Parathyroid adenoma (tissue), 2 donors: Measurements from ENCODE around the gene CFAP161.

Source experiments
- H2AFZ ChIP-seq: fragments of 300-600 bp; sonication (generic); one replicate; pipeline ENCODE4 v1.7.0; 2017; ENCODE audit warnings: antibody characterized with exemption, mild to moderate bottlenecking
- H3K27ac ChIP-seq: fragments of 300-600 bp; sonication (generic); one replicate; pipeline ENCODE4 v1.7.0; 2017
- H3K27me3 ChIP-seq: fragments of 300-600 bp; sonication (generic); one replicate; pipeline ENCODE4 v1.7.0; 2017; ENCODE audit warnings: low read length; ENCODE audit not compliant: control insufficient read depth, insufficient read depth
- H3K36me3 ChIP-seq: fragments of 300-600 bp; sonication (generic); one replicate; pipeline ENCODE4 v1.7.0; 2017; ENCODE audit warnings: low read length; ENCODE audit not compliant: control insufficient read depth, insufficient read depth
- H3K4me1 ChIP-seq: fragments of 300-600 bp; sonication (generic); one replicate; pipeline ENCODE4 v1.7.0; 2017; ENCODE audit warnings: control low read depth
- H3K4me2 ChIP-seq: fragments of 300-600 bp; sonication (generic); one replicate; pipeline ENCODE4 v1.7.0; 2017; ENCODE audit warnings: low read length
- H3K4me3 ChIP-seq: fragments of 300-600 bp; sonication (generic); one replicate; pipeline ENCODE4 v1.7.0; 2017; ENCODE audit warnings: low read depth, low read length
- H3K79me2 ChIP-seq: fragments of 300-600 bp; sonication (generic); one replicate; pipeline ENCODE4 v1.7.0; 2017; ENCODE audit warnings: control low read depth
- H3K9ac ChIP-seq: fragments of 300-600 bp; sonication (generic); one replicate; pipeline ENCODE4 v1.7.0; 2017; ENCODE audit warnings: mild to moderate bottlenecking
- H3K9me3 ChIP-seq: fragments of 300-600 bp; sonication (generic); one replicate; pipeline ENCODE4 v1.7.0; 2017; ENCODE audit warnings: low read length; ENCODE audit not compliant: control insufficient read depth
- TF ChIP-seq, protein P1 (sequence below): fragments of 300-600 bp; sonication (generic); IDR thresholded peaks from one replicate; pipeline ENCODE4 v1.7.0; 2017; ENCODE audit warnings: antibody characterized with exemption, mild to moderate bottlenecking
- donor health status: primary hyperparathyroidism.

CFAP161 gene

GRCh38 chr15:81087066-81087465 is 47.0 kb upstream of the CFAP161 start:
- H3K9me3 ChIP-seq, result no peaks in the 10 kb centered on the region
- no peaks in the 10 kb centered on the region for H3K36me3 ChIP-seq
- H3K27ac ChIP-seq, result no peak overlapping the region
- no peaks in the 10 kb centered on the region for H3K27me3 ChIP-seq
- TF ChIP-seq, protein P1, sequence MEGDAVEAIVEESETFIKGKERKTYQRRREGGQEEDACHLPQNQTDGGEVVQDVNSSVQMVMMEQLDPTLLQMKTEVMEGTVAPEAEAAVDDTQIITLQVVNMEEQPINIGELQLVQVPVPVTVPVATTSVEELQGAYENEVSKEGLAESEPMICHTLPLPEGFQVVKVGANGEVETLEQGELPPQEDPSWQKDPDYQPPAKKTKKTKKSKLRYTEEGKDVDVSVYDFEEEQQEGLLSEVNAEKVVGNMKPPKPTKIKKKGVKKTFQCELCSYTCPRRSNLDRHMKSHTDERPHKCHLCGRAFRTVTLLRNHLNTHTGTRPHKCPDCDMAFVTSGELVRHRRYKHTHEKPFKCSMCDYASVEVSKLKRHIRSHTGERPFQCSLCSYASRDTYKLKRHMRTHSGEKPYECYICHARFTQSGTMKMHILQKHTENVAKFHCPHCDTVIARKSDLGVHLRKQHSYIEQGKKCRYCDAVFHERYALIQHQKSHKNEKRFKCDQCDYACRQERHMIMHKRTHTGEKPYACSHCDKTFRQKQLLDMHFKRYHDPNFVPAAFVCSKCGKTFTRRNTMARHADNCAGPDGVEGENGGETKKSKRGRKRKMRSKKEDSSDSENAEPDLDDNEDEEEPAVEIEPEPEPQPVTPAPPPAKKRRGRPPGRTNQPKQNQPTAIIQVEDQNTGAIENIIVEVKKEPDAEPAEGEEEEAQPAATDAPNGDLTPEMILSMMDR, result no peak
- H3K4me1 ChIP-seq, result no peaks in the 10 kb centered on the region
- H3K9ac ChIP-seq, result no peak overlapping the region
- H2AFZ ChIP-seq, result no peak overlapping the region
- no peak overlapping the region for H3K4me2 ChIP-seq
- H3K4me3 ChIP-seq, result no peak overlapping the region
- H3K79me2 ChIP-seq, result no peaks in the 10 kb centered on the region

- Histone ChIP-seq H3K4me1 (peaks cover 3% of the 10 kb centered on the region), H3K9ac (no peak overlapping the region), H3K27ac (no peak overlapping the region)
These were observed 46.4 kb upstream of the CFAP161 start for GRCh38 chr15:81087694-81088093.

DNA sequence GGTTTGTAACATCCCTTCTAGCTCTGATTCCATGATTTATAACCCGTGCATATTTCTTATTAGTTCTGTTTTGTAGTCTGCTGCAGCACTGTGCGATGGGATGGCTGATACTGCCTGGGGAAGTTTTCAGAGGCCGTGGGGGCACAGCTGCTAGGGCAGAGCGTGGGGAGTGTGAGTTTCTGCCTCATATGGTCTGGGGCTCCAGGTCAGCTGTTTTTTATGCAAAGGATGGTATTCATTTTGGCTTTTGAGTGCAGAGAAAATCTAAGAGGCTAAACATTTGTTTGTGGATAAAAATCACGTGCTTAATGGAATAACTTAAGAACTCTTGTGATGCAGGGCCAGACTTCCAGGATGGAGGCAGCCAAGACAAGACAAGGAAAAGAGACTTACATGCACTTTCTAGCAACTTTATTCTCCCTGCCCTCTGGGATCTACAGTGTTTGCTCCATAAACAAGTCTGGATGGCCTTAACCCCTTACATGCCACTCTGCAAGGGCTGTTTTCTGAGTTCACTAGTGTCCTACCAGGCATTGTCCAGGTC is 45.5 kb upstream of the CFAP161 start:
- Histone ChIP-seq H3K9ac (no peak overlapping the region), H3K27ac (no peak overlapping the region)

More at GRCh38 chr15:81087694-81088093, 46.4 kb upstream of the CFAP161 start:
- Histone ChIP-seq H3K9me3 (no peaks in the 10 kb centered on the region), H3K4me3 (no peak overlapping the region), H3K79me2 (no peaks in the 10 kb centered on the region), H3K36me3 (no peaks in the 10 kb centered on the region), H3K27me3 (no peaks in the 10 kb centered on the region), H2AFZ (no peak overlapping the region), H3K4me2 (no peak overlapping the region)
- TF ChIP-seq, protein P1, result no peak

DNA sequence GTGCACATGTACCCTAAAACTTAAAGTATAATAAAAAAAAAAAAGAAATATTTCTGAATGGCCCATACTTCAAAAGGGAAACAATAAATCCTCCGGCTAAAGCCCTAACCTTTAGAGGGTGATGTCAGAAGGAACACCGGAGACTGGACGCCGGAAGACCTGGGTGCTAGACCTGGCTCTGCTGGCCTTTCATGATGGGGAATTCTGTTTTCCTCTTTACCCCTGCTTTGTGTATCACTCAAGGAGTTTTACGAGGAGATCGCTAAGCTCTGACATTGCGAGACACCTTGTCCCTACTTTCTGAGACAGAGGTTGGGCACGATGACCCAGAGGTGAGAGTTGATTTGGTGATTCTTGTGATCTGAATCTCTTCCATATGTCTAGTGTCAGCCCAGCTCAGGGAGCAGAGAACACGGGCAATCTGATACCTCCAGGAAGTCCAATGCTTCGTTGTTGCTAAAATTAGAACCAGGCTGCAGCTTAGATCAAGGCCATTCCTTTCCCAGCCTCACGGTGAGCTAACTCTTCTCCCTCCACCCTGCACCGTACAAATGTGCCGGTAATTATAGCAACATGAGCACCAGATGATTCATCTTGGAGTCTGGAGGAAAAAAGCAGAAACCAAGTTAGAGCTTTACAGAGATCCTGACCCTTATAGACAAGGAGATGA is 42.0 kb upstream of the CFAP161 start:
- H3K4me1 ChIP-seq, result peaks cover 5% of the 10 kb centered on the region
- no peak overlapping the region for H3K9ac ChIP-seq
- no peaks in the 10 kb centered on the region for H3K27me3 ChIP-seq
- peak overlapping the region; percentile 53 for H3K27ac ChIP-seq
- no peak overlapping the region for H3K4me3 ChIP-seq
- H3K4me2 ChIP-seq, result peak overlapping the region; percentile 20
- TF ChIP-seq, protein P1, result no peak
- no peaks in the 10 kb centered on the region for H3K9me3 ChIP-seq
- no peaks in the 10 kb centered on the region for H3K79me2 ChIP-seq
- peak overlapping the region; percentile 45 for H2AFZ ChIP-seq
- no peaks in the 10 kb centered on the region for H3K36me3 ChIP-seq

More for the DNA sequence above, 45.5 kb upstream of the CFAP161 start:
- Histone ChIP-seq H3K79me2 (no peaks in the 10 kb centered on the region), H2AFZ (no peak overlapping the region), H3K27me3 (no peaks in the 10 kb centered on the region), H3K9me3 (no peaks in the 10 kb centered on the region), H3K4me1 (peaks cover 5% of the 10 kb centered on the region), H3K4me3 (no peak overlapping the region), H3K4me2 (no peak overlapping the region), H3K36me3 (no peaks in the 10 kb centered on the region)
- TF ChIP-seq, protein P1, result no peak

DNA sequence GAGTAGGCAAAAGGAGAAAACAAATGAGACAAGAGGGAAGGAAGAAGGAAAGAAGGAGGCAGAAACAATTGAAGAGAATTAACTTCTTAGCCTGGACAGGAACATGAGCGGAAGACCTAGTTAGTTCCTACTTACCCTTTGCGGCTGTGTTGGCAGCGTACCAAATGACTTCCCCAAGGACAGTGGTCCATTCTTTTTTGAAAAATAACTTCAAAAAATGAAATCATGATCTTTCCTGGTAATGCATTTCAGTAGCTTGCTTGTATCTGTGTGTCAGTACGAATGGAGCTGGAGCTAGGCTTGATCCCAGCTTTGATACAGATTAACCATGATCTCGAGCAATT is 41.5 kb upstream of the CFAP161 start:
- Histone ChIP-seq H3K4me3 (no peak overlapping the region), H3K27ac (peak overlapping the region; percentile 53), H3K36me3 (no peaks in the 10 kb centered on the region), H3K27me3 (no peaks in the 10 kb centered on the region), H3K9ac (no peak overlapping the region), H3K4me2 (peak overlapping the region; percentile 20), H3K79me2 (no peaks in the 10 kb centered on the region), H3K9me3 (no peaks in the 10 kb centered on the region), H2AFZ (peak overlapping the region; percentile 45), H3K4me1 (peaks cover 5% of the 10 kb centered on the region)
- TF ChIP-seq, protein P1, result no peak
